ENCODE results near the gene BID. TPM values are rescaled to one million over a fixed set of nuclear protein-coding genes. Genes with fewer than 3 reads are reported as not detected.

BID gene
- total RNA-seq (ENCODE audit: low replicate concordance), result 36.4 and 47.2 TPM in 2 replicates
- long read RNA-seq, transcript BID-215 (6 exons, 2,199 nt), result major isoform, 135 of 180 reads
- long read RNA-seq, transcript BID-204 (5 exons, 2,129 nt), result minor isoform, 10 of 180 reads
- long read RNA-seq, transcript BID-201 (6 exons, 2,495 nt), result minor isoform, 7 of 180 reads
- long read RNA-seq, transcript BID-203 (4 exons, 1,879 nt), result minor isoform, 16 of 180 reads
- long read RNA-seq, partial matches to known transcripts, result 5 of 180 reads
- long read RNA-seq, other reads (novel, unspliced or antisense), result 5 of 180 reads

DNA sequence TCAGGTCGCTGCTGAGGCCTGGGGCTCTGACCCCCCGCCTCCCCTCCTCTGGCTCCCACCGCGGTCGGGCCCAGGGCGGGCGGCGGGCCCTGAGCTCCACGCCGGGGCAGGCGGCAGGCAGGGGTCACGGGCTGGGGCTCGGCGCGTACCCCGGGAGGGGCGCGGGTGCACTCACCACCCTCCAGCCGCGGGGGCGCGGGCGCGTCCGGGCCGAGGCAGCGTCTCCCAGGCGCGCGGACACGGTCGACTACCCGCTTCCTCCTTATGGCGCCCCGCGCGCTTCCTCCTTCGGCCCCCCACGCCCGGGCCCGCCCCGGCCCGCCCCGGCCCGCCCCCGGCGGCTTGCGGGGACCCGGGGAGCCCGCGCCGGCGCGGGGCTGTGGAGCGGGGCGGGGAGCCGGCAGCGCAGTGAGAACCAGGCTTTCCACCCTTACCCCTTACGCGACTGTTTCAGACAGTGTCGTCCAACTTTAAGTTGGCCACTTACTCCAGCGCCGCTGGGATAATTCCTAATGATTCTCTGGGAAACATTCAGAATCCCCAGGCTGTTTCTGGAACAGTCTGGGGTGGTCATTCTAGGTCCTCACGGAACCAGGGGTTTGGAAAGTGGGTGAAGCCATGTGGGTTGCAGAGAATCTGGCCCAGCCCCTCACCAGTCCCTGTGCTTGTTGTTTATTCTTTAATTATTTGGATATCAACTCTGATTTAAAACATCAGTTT, at the start of gene BID:
Gene BID, minus strand, starts transcription at position 264 of the 720 bp plus-strand sequence. CDS start 24,353 bp downstream, outside the sequence.
- TF ChIP-seq, protein P1, sequence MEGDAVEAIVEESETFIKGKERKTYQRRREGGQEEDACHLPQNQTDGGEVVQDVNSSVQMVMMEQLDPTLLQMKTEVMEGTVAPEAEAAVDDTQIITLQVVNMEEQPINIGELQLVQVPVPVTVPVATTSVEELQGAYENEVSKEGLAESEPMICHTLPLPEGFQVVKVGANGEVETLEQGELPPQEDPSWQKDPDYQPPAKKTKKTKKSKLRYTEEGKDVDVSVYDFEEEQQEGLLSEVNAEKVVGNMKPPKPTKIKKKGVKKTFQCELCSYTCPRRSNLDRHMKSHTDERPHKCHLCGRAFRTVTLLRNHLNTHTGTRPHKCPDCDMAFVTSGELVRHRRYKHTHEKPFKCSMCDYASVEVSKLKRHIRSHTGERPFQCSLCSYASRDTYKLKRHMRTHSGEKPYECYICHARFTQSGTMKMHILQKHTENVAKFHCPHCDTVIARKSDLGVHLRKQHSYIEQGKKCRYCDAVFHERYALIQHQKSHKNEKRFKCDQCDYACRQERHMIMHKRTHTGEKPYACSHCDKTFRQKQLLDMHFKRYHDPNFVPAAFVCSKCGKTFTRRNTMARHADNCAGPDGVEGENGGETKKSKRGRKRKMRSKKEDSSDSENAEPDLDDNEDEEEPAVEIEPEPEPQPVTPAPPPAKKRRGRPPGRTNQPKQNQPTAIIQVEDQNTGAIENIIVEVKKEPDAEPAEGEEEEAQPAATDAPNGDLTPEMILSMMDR (conservative IDR thresholded peaks at IDR 0.05), result no peak
- Mint-ChIP-seq H3K27ac (peak within 1 kb of the TSS; percentile 83), H3K36me3 (no peaks in the 10 kb centered on the region), H3K4me1 (ENCODE audit: unreplicated experiment) (peaks cover 36% of the 10 kb centered on the region), H3K4me3 (peak within 1 kb of the TSS; percentile 89), H3K27me3 (peaks cover 3% of the 10 kb centered on the region), H3K9me3 (no peaks in the 10 kb centered on the region)
- peak; percentile 72 for DNase-seq (ENCODE audit: extremely low spot score, unreplicated experiment)

DNA sequence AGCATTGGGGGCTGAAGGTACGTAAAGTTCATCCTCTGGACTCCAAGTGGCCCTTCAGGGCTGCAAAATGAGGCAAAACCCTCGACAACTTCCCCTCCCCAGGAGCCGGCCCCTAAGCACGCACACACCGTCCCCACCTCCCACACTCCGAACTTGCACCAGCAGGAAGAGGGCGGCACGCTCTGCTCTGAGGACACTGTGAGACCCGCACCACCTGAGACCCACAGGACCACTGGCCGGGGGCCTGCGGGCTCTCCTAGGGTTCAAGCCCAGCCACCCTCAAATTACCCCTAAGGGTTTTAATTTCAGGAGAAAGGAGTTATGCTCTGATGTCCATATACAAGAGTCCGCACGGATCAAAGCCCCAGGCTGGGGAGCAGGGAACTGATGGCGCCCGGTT, 49.7 kb upstream of the BID start:
- no peak for DNase-seq (ENCODE audit: extremely low spot score, unreplicated experiment)
- Mint-ChIP-seq H3K27ac (no peak overlapping the region), H3K4me1 (ENCODE audit: unreplicated experiment) (no peaks in the 10 kb centered on the region), H3K4me3 (no peak overlapping the region), H3K27me3 (no peaks in the 10 kb centered on the region), H3K9me3 (no peaks in the 10 kb centered on the region), H3K36me3 (peaks cover 6% of the 10 kb centered on the region)
- TF ChIP-seq, protein P1 (conservative IDR thresholded peaks at IDR 0.05), result no peak

DNA sequence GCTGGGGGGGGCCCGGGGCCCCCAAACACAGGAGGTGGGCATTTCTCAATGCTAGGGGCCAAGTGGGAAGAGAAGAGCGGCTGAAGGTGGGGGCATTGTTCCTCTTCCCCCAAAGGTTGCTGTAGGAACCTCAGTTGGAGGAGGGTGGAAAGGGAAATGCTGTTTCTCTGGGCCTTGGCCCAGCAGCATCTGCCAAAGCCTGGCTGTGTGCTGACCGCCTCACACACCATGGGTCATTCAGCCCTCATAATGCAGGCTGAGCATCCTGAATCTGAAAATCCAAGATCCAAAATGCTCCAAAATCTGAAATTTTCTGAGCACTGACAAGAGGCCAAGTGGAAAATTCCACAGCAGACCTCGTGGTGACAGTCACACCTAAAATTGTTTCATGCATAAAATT, 49.0 kb upstream of the BID start:
- Mint-ChIP-seq H3K9me3 (no peaks in the 10 kb centered on the region), H3K27ac (no peak overlapping the region), H3K36me3 (peaks cover 6% of the 10 kb centered on the region), H3K4me3 (no peak overlapping the region), H3K4me1 (ENCODE audit: unreplicated experiment) (no peaks in the 10 kb centered on the region), H3K27me3 (no peaks in the 10 kb centered on the region)
- TF ChIP-seq, protein P1 (conservative IDR thresholded peaks at IDR 0.05), result no peak
- DNase-seq (ENCODE audit: extremely low spot score, unreplicated experiment), result no peak

DNA sequence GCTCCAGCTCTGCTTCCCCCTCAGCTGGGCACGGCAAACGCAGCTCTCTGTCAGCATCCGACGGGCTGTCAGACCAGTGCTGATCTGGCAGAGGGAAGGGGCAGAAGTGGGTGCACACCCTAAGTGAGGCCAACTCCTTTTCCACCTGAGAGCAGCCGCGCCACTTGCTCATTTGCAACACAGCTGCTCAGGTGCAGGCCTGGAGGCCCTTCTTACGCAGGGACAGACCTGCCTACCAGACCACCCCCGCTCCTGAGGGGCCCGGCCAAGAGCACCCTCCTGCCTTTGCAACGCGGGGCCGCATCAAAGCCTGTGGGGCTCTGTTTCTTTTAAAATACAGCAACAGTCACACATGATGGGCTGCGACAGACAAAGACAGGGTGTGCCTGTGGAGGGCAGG, 47.8 kb upstream of the BID start:
- Mint-ChIP-seq H3K27me3 (no peaks in the 10 kb centered on the region), H3K36me3 (peaks cover 6% of the 10 kb centered on the region), H3K9me3 (no peaks in the 10 kb centered on the region), H3K27ac (no peak overlapping the region), H3K4me1 (ENCODE audit: unreplicated experiment) (no peaks in the 10 kb centered on the region), H3K4me3 (no peak overlapping the region)
- TF ChIP-seq, protein P1 (conservative IDR thresholded peaks at IDR 0.05), result no peak
- no peak for DNase-seq (ENCODE audit: extremely low spot score, unreplicated experiment)

DNA sequence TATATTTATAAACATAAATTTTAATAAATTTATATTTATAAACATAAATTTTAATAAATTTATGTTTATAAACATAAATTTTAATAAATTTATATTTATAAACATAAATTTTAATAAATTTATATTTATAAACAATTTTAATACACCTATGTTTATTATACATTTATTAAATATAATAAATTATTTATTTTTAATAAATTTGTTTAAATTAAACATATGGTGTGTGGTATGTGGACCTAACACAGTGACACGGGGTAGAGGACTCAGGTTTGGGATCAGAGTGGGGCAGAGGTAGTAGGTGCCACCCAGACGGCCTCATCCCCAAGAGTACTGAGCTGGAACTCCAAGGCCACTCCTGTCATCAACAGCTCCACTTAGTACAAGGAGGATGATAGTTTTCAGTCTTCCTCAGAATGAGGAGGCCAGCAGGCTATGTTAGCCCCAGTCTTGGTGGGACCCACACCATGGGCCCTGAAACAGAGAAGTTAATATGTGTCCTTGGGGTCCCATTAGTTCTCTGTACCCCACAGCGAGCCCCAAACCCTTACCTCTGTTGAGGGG, 46.7 kb upstream of the BID start:
- TF ChIP-seq, protein P1 (conservative IDR thresholded peaks at IDR 0.05), result no peak
- peaks cover 3% of the 10 kb centered on the region for H3K36me3 Mint-ChIP-seq
- H3K4me3 Mint-ChIP-seq, result no peak overlapping the region
- H3K27ac Mint-ChIP-seq, result no peak overlapping the region
- H3K4me1 Mint-ChIP-seq (ENCODE audit: unreplicated experiment), result no peaks in the 10 kb centered on the region
- H3K27me3 Mint-ChIP-seq, result no peaks in the 10 kb centered on the region
- no peak for DNase-seq (ENCODE audit: extremely low spot score, unreplicated experiment)
- H3K9me3 Mint-ChIP-seq, result no peaks in the 10 kb centered on the region

Data from type B pancreatic cell (in vitro differentiated cells).